ENCODE measurements around the gene IFT80. TPM values are rescaled to one million over a fixed set of nuclear protein-coding genes. Genes with fewer than 3 reads are reported as not detected.
A peak's percentile ranks its signal among the peaks of the same experiment; 100 is the strongest.

Gene IFT80
- polyA plus RNA-seq (11.2 to 23.6 TPM (median 12.3 TPM) in 3 replicates), polyA minus RNA-seq (2.8 to 15.2 TPM (median 5.4 TPM) in 3 replicates)
- 15.6 TPM for polyA plus RNA-seq (2011; ENCODE audit: low read depth)
- 8.2 and 13.0 TPM in 2 replicates for polyA plus RNA-seq (2011; cell fraction: cytosol; rRNA removed)
- polyA plus RNA-seq (2011; cell fraction: nucleus; rRNA removed), result 18.8 and 32.7 TPM in 2 replicates
- polyA plus RNA-seq (2012; ENCODE audit: low replicate concordance), result 5.0 and 12.7 TPM in 2 replicates
- 20.9 TPM for polyA minus RNA-seq (2011; cell fraction: cytosol; rRNA and poly(A)+ RNA removed)
- polyA minus RNA-seq (2011; cell fraction: nucleus; rRNA and poly(A)+ RNA removed), result 9.4 and 23.5 TPM in 2 replicates

GRCh38 chr3:160399125-160400029, at the start of gene IFT80, which contains the start of gene SMC4:
Gene IFT80, minus strand, starts transcription at chr3:160399225. Its CDS starts 14,625 bp downstream, at chr3:160384600.
Gene SMC4, plus strand, starts transcription at chr3:160399650. Its CDS starts 1,177 bp downstream, at chr3:160400827.
- DNase-seq (ENCODE audit: low read depth, low spot score) (peak; percentile 76), FAIRE-seq (peak; percentile 92)
- Histone ChIP-seq H3K9me3 (ENCODE audit: control insufficient read depth, low read depth, low read length) (no peaks in the 10 kb centered on the region), H2AFZ (ENCODE audit: control insufficient read depth, low read length) (peak within 1 kb of the TSS; percentile 97), H3K79me2 (ENCODE audit: control insufficient read depth, insufficient read depth, low read length) (peaks cover 69% of the 10 kb centered on the region), H3K36me3 (ENCODE audit: control insufficient read depth in 2 of 2, extremely low read depth in 1 of 2, insufficient read depth in 2 of 2, low read length in 2 of 2) (no peaks in the 10 kb centered on the region), H3K27ac (ENCODE audit: control insufficient read depth, insufficient read depth, low read length) (peak within 1 kb of the TSS; percentile 96), H3K9ac (ENCODE audit: control insufficient read depth, extremely low read depth, insufficient read depth, low read length) (peak within 1 kb of the TSS; percentile 97), H3K9me1 (ENCODE audit: control insufficient read depth, extremely low read depth, insufficient read depth, low read length) (no peaks in the 10 kb centered on the region), H4K20me1 (ENCODE audit: control insufficient read depth, extremely low read depth, insufficient read depth, low read length) (peaks cover 6% of the 10 kb centered on the region), H3K27me3 (ENCODE audit: control insufficient read depth, extremely low read depth, insufficient read depth, low read length) (no peaks in the 10 kb centered on the region), H3K4me1 (ENCODE audit: control insufficient read depth, extremely low read depth, insufficient read depth, low read length) (peaks cover 24% of the 10 kb centered on the region), H3K4me3 (ENCODE audit: control insufficient read depth in 2 of 3, extremely low read depth in 1 of 3, insufficient read depth in 2 of 3, low read depth in 1 of 3, low read length in 3 of 3) (peak within 1 kb of the TSS; percentile 72 to 100 (median 92)), H3K4me2 (ENCODE audit: control insufficient read depth, extremely low read depth, insufficient read depth, low read depth, low read length) (peak within 1 kb of the TSS; percentile 81)
- dilution Hi-C loops (cut with MboI; ENCODE audit: extremely low pct_ligation_motif_present, low sequenced_read_pairs), result no loop called here
- TF ChIP-seq EZH2 (IDR thresholded peaks at IDR 0.05; ENCODE audit: low read length), result no peak
- TF ChIP-seq CTCF (optimal IDR thresholded peaks at IDR 0.05 in 1 of 3, IDR thresholded peaks at IDR 0.05 in 1 of 3, conservative IDR thresholded peaks at IDR 0.05 in 1 of 3; ENCODE audit: extremely low read depth in 1 of 3, insufficient read depth in 2 of 3, low read length in 3 of 3), result no peak

- peak overlapping the region; percentile 94 for H3K4me2 ChIP-seq (ENCODE audit: control insufficient read depth, extremely low read depth, insufficient read depth, low read depth, low read length)
- peaks cover 59% of the 10 kb centered on the region for H3K79me2 ChIP-seq (ENCODE audit: control insufficient read depth, insufficient read depth, low read length)
- H3K9me1 ChIP-seq (ENCODE audit: control insufficient read depth, extremely low read depth, insufficient read depth, low read length), result no peaks in the 10 kb centered on the region
- no peak overlapping the region for H2AFZ ChIP-seq (ENCODE audit: control insufficient read depth, low read length)
- FAIRE-seq (no peak), DNase-seq (ENCODE audit: low read depth, low spot score) (no peak)
- no peaks in the 10 kb centered on the region for H3K27me3 ChIP-seq (ENCODE audit: control insufficient read depth, extremely low read depth, insufficient read depth, low read length)
- H3K9ac ChIP-seq (ENCODE audit: control insufficient read depth, extremely low read depth, insufficient read depth, low read length), result no peak overlapping the region
- peaks cover 25% of the 10 kb centered on the region for H3K4me1 ChIP-seq (ENCODE audit: control insufficient read depth, extremely low read depth, insufficient read depth, low read length)
- peak overlapping the region; percentile 32 for H3K27ac ChIP-seq (ENCODE audit: control insufficient read depth, insufficient read depth, low read length)
- H4K20me1 ChIP-seq (ENCODE audit: control insufficient read depth, extremely low read depth, insufficient read depth, low read length), result no peaks in the 10 kb centered on the region
- dilution Hi-C loops (cut with MboI; ENCODE audit: extremely low pct_ligation_motif_present, low sequenced_read_pairs), result no loop called here
- no peak for TF ChIP-seq CTCF (optimal IDR thresholded peaks at IDR 0.05 in 1 of 3, IDR thresholded peaks at IDR 0.05 in 1 of 3, conservative IDR thresholded peaks at IDR 0.05 in 1 of 3; ENCODE audit: extremely low read depth in 1 of 3, insufficient read depth in 2 of 3, low read length in 3 of 3)
- no peak for TF ChIP-seq EZH2 (IDR thresholded peaks at IDR 0.05; ENCODE audit: low read length)
- peak overlapping the region in 2 of 3 experiments; percentile 25 to 95 for H3K4me3 ChIP-seq (ENCODE audit: control insufficient read depth in 2 of 3, extremely low read depth in 1 of 3, insufficient read depth in 2 of 3, low read depth in 1 of 3, low read length in 3 of 3)
- H3K36me3 ChIP-seq (ENCODE audit: control insufficient read depth in 2 of 2, extremely low read depth in 1 of 2, insufficient read depth in 2 of 2, low read length in 2 of 2), result peaks cover 0 to 9% of the 10 kb centered on the region in 2 experiments
- H3K9me3 ChIP-seq (ENCODE audit: control insufficient read depth, low read depth, low read length), result peaks cover 3% of the 10 kb centered on the region
Measured at GRCh38 chr3:160447544-160447943, 48.5 kb upstream of the IFT80 start.

Measured in keratinocyte (primary cell).